GM21576 (cell line): Measurements from ENCODE around the gene FAM20A.
A peak's percentile ranks its signal among the peaks of the same experiment; 100 is the strongest.
"Not testable (repeated sequence)": the region's sequence is repeated elsewhere in the genome, so short reads cannot be mapped to it uniquely, and the experiment has no call there.

ENCODE experiments used
- ATAC-seq: cut with Tn5 transposase; IDR thresholded peaks from one replicate; pipeline ENCODE4 v1.9.1; 2021; ENCODE audit warnings: mild to moderate bottlenecking, moderate library complexity; ENCODE audit not compliant: unreplicated experiment

Gene FAM20A

GRCh38 chr17:68498479-68499326, 102.5 kb downstream of the FAM20A start:
- peak; percentile 28 for ATAC-seq

- peak; percentile 97 for ATAC-seq
Observed at GRCh38 chr17:68497885-68498319, 103.3 kb downstream of the FAM20A start.

- ATAC-seq, result no peak
Observed at GRCh38 chr17:68495081-68495480, 106.1 kb downstream of the FAM20A start.

DNA sequence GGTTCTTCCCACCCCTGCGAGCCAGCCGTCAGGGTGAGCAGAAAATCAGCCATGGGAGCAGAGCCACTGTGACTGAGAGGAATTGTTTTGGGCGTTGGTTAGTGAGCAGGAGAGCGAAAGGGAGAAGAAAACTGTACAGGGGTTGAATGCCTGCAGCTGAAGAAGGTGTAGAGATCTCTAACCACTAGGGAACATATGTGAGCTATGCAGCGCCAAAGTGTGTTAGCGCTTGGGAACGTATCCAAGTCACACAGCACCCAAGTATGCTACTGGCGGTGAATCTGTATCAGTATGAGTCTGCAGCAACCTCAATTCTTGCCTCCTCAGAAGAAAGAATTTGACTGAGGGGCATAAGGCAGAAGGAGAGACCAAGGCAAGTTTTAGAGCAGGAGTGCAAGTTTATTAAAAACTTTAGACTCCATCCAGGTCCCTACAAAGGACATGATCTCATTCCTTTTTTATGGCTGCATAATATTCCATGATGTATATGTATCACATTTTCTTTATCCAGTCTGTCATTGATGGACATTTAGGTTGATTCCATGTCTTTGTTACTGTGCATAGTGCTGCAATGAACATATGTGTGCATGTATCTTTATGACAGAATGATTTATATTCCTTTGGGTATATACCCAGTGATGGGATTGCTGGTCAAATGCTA, 108.6 kb downstream of the FAM20A start:
- not testable (repeated sequence) for ATAC-seq

DNA sequence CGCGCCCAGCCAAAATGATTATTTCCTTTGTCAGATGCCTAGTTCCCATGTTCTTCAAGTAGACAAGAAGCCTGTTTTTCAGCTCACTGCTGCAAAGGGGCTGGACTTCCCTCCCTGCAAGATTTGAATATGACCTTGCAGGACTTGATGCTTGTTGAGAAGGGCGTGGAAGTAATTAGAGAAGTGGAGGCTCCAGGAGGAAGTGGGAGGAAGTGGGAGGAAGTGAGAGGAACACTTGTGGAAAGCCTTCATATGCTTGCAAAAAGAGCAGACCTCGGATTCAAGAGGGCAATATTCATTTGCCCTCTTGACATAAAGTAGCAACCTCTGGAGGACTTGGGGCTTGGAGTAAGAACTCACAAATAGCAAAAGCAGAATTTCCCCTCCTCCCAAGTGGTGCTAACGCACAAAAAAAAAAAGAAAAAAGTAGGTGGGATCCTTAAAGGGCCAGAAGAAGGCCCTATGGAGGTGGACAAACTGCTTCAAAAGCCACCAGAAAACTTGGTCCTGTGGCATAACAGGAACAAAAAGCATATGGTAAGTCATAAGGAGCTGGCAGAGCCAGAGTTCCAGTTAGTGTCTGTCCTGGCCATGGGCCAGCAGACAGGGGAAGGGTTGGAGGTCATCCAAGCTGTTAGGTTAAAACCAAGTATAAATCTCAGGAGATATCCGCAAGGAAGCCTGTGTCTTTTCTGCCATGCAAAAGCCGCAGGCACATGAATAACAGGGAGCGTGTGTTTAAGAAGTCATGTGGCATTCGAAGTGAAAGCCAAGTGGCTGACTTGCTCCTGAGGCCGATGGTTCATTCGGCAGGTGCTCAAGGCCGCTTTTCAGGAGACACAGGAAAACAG, 109.6 kb downstream of the FAM20A start:
- ATAC-seq, result no peak

DNA sequence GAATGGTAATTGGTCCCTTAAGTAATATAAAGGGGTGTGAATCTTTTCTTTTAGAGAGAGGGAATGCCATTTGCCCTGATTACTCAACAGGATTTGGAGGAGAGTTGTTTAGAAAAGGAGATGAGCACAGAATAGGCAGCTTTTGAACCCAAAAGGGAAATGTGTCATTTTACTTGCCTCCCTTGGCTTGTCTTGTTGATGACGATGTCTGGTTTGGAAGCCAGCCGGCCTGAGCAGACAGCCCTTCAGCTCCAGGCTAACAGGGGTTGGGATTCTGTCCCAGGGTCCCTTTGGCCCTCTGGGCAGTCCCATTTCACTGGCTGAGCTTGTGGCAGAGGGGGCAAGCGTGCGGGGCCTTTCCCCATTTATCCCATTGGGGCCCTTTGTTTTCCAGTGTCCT, 111.2 kb downstream of the FAM20A start:
- ATAC-seq, result no peak
